DND-41 (cell line): Measurements from ENCODE around the gene MAOB.

Experiments used
- EZH2 ChIP-seq: IDR thresholded peaks from 3 replicates; pipeline ENCODE4 v1.6.1; 2012; ENCODE audit warnings: borderline replicate concordance, low read depth, mild to moderate bottlenecking, moderate library complexity, low read length, inconsistent platforms; ENCODE audit not compliant: severe bottlenecking
- TF ChIP-seq, protein P1 (sequence below): IDR thresholded peaks from 2 replicates; pipeline ENCODE4 v1.5.1; 2012; ENCODE audit warnings: borderline replicate concordance, low read length, moderate library complexity, mild to moderate bottlenecking; ENCODE audit not compliant: poor library complexity, severe bottlenecking; ENCODE audit errors: extremely low read depth

GRCh38 chrX:43756076-43756475 is 126.2 kb downstream of the MAOB start:
- TF ChIP-seq, protein P1, sequence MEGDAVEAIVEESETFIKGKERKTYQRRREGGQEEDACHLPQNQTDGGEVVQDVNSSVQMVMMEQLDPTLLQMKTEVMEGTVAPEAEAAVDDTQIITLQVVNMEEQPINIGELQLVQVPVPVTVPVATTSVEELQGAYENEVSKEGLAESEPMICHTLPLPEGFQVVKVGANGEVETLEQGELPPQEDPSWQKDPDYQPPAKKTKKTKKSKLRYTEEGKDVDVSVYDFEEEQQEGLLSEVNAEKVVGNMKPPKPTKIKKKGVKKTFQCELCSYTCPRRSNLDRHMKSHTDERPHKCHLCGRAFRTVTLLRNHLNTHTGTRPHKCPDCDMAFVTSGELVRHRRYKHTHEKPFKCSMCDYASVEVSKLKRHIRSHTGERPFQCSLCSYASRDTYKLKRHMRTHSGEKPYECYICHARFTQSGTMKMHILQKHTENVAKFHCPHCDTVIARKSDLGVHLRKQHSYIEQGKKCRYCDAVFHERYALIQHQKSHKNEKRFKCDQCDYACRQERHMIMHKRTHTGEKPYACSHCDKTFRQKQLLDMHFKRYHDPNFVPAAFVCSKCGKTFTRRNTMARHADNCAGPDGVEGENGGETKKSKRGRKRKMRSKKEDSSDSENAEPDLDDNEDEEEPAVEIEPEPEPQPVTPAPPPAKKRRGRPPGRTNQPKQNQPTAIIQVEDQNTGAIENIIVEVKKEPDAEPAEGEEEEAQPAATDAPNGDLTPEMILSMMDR = no peak
- no peak for TF ChIP-seq EZH2
